Umbilical cord (tissue), 2 donors: ENCODE results near the gene CMIP. TPM values are rescaled to one million over a fixed set of nuclear protein-coding genes. Genes with fewer than 3 reads are reported as not detected.
"Not testable (repeated sequence)": the region's sequence is repeated elsewhere in the genome, so short reads cannot be mapped to it uniquely, and the experiment has no call there.

Experiments used
- DNase-seq: peaks from one replicate; pipeline ENCODE4 v3.0.0-alpha.2; 2015; ENCODE audit warnings: low spot score
- total RNA-seq: library from RNA; depleted of rRNA; stranded (reverse); fragments of >200 nt; gene quantifications from one replicate; pipeline ENCODE4 v1.2.3, GENCODE V29; 2014; ENCODE audit warnings: low replicate concordance; ENCODE audit not compliant: insufficient read depth

Gene CMIP
- total RNA-seq, 1 donor from 2014 or later = 24.8 TPM

DNA sequence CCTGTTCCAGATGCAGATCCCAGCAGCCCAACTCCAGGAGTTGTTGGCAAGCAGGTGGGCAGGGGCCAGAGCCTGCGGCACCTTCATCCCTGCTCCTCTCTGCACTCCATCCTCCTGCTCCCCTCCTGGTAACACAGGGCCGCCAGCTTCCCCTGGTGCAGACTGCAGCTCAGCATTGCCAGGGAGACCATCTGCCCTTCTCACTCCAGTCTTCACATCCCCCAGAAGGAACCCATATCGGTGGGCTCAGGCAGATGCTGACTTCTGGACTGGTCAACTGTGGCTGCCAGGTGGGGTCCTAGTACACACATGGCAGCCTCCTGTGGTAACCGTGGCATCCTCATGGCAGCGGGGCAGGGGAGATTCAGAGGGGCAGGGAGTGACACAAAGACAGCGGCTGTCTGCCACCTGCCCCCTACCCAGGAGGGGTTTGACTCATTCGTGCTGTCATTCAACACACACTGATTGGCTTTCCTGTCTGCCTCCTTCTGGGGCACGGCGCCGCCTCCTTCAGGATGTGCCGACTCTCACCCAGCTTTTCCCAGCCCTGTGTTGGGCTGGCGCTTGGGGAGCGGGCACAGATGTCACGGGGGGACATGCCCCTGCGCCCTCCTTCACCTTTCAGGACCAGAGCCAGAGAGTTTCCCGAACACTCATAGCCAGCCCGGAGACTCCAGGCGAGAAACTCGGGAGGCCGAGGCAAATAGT is 120.9 kb downstream of the CMIP start:
- no peak for DNase-seq

GRCh38 chr16:81566086-81567007 is 121.7 kb downstream of the CMIP start:
- DNase-seq = no peak

GRCh38 chr16:81567087-81567486 is 122.5 kb downstream of the CMIP start:
- DNase-seq = no peak

DNA sequence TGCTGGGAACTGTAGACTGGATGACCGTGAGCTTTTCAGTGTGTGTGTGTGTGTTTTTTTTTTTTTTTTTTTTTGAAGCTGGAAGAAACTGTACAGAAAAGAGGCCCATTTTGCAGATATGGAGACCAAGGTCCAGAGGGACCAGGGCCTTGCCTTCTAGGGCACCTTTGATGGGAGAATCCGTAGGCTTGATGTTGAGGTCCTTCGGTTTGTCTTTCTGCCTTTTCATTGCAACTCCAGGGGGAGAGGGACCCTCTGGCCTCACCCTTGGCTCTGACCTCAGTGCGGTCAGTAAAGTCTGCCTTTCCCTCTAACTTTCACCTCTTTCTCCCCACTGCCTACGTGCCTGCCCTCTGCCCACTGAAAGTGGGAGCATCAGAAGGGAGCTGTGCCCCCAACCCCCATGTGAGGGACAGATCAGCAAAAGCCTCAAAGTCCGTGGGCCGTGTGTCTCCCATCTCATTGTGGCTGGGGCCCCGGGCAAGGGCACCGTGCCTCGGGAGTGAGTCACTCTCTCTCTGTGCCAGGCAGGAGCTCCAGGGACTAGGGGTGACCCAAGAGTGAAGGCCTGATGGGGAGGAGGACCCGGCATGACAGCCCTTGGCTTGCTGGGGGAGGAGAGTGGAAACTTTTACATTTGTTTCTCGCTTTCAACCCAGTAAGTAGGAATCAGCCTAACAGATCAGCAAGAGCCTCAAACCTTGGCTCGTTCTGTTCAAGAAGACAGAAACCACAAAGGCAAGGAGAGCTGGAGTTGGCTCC is 123.6 kb downstream of the CMIP start:
- DNase-seq = peak; percentile 59

GRCh38 chr16:81568749-81569087 is 124.1 kb downstream of the CMIP start:
- no peak for DNase-seq

DNA sequence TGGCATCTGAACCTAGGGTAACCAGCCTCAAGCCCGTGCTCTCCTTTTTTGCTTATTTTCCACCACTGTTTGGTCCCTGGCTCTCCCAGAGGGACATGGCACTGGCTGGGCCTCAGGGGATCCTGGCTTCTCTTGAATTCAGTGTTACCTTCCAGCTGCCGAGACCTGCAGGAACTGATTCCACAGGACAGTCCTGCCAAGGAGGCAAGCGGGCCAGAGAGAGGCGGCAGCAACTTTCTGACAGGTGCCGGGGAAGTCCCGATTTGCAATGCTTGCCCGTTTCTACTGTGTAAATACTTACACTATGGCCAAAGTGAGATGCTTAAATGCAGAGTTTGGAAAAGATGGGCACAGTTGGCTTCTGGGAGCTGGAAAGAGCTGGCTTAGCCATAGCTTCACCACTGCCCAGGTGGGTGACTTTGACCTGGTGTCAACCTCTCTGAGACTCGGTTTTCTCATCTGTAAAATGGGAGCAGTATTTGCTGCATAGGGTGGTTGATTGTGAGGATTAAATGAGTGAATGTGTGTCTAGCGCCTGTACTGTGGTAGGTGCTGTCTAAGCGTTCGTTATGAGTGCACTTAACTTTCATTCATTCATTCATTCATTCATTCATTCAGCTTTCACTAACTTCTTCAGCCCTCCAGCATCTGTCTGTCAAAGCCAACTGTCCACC is 124.9 kb downstream of the CMIP start:
- DNase-seq = no peak

DNA sequence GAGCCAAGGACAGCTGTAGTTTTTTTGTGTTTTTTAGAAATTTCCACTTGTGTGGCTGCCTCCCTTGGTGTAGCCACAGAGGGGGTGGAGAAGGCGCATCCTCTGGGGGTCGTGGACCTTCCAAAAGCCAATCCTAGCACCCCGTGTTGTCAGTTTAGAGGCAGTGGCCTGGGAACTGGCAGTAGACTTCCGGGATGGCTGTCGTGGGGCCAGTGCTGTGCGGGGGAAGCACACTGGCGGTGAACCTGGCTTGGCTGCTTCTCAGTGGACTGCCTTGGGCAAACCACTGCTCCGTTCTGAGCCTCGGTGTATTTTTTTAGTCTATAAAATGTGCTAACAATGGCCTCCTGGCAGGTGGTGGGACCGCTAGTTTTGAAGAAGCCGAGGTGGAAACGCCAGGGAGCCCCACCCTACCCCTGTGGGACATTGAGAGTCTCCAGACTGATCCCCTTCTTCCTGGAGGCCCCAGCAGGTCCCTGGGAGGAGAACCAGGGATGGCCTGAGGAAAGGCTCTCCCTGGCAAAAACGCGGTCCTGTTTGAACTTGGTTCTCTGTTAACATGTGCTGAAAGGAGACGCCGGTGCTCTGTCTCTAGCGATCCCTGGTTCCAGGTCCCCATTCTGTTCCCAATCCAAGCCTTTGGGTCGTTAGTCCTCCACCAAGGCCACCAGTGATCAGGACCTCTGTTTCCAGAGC is 125.7 kb downstream of the CMIP start:
- DNase-seq = no peak

GRCh38 chr16:81571175-81571574 is 126.6 kb downstream of the CMIP start:
- DNase-seq = no peak

DNA sequence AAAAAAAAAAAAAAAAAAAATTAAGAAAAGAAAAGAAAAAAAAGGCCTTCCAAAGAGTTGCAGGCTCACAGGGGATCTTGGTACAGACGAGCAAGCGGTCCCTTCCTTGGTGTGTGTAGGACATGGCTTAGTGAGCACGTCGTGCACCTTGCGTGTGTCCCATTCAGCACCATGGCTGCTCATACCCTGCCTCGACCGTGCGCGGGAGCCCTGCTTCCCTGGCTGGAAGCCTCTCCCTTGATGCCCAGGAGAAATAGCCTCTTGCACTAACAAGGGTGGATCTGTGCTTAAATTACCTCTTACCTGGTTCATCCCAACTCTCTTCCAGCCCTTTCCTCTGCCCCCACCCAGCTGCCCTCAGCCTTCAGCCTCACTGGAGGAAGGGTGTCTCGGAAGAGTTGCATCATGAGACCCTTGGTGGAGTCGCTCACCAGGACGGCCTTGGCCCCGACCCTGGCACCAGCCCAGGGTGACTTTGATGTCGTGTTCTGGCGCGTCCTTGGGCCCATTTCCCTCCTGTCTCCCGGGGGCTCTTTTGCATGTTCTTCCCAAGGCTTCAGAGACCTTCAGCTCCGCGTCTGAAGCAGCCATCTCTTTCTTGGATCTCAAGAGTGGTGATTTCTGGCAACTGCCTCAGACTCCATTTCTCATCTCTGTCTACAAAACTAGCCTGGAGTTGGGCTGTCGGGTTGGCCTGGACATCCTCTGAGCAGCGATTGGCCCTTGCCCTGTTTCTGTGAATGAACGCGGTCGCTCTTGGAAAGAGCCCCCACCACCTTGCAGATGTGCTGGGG is 127.2 kb downstream of the CMIP start:
- DNase-seq = no peak

GRCh38 chr16:81572386-81573144 is 128.0 kb downstream of the CMIP start:
- no peak for DNase-seq

- no peak for DNase-seq
Measured at GRCh38 chr16:81573533-81574020, 129.0 kb downstream of the CMIP start.

- DNase-seq = no peak
Measured at GRCh38 chr16:81574168-81574567, 129.6 kb downstream of the CMIP start.

DNA sequence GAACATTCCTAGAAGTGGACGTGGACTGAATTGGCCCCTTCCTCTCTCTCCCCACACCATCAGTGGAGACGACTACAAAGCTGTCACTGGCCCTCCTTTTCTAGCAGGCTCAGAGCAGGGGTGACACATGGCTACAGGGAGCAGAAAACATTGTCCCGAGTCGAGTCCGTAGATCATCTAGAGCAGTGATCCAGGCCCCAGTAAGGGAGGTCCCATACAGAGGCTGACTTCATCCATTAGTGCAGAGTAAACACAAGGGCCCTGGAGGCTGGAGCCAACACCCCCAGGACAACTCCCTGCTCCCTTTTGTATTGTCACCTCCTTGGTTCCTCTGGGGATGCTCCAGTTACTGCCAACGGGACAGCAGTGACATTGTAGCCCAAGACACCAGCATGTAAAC is 130.7 kb downstream of the CMIP start:
- no peak for DNase-seq

DNA sequence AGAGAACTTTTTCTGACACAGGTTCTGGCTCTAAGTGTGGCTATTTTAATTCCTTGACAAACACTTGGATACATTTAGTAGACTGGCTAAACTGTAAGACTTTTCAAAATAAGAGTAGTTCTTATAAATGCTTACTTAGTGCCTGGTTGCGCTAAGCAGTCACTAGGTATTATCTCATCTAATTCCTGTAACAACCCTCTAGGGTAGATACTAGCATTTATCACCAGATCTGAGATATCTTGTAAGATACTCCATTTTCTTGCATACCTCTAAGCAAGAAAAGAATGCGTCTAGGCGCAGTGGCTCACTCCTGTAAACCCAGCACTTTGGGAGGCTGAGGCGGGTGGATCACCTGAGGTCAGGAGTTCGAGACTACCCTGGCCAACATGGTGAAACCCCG is 131.2 kb downstream of the CMIP start:
- no peak for DNase-seq

DNA sequence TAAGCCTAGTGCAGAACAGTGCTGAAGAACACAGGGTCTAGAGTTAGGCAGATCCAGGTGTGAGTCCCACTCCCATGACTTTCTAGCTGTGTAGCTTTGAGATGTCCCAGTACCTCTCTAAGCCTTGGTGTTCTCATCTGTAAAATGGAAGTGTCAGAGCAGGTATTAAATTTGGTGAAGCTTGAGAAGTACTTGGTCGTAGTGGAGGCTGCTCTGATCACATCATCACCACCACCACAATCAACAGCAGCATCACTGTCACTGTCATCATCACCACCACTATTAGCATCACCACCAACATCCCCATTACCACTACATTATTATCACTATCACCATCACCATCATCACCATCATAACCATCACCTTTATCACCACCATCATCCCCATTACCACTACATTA is 132.1 kb downstream of the CMIP start:
- DNase-seq = no peak

- not testable (repeated sequence) for DNase-seq
Measured at GRCh38 chr16:81577272-81577671, 132.7 kb downstream of the CMIP start.

GRCh38 chr16:81578076-81578475 is 133.5 kb downstream of the CMIP start:
- no peak for DNase-seq

DNA sequence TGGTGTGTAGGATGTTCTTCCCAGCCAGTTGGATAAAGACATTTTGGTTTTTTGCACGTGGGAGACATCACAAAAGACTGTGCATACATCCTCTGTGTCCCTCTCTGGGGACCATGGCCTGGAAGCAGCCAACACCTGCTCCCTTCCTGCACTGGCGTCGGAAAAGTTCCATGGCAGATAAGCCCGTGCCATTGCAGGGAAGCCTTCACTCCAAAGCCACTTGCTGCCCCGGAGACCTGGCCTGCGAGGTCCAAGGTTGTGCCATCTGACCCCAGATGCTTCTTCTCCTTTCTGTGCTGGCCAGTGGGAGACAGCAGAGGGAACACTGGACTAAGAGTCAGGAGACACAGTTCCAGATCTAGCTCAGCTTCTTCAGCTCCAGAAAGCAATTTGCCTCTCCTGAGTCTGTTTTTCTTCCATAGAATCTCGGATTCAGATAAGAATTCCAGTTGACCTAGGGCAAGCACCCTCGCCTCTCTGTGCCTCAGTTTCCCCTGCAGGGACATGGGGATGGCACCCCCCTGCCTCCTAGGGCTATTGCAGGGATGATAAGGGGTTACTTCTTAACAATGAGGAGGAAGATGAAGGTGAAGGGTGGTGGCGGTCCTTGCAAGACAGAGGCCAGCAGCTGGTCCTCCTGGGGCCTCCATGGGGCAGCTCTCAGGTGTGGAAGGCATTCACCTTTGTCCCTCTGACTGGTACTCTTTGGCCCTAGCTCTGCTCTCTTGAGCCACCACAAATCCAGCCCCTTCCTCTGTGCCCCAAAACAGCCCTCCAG is 134.2 kb downstream of the CMIP start:
- DNase-seq = no peak

GRCh38 chr16:81581107-81581506 is 136.5 kb downstream of the CMIP start:
- DNase-seq = peak; percentile 80
